Right lobe of liver (tissue), 4 donors: ENCODE data around the gene HIRA.

Experiments used
- CTCF ChIP-seq, 4 donors: fragments of 200-600 bp in 3 of 4; fragments of 450-650 bp in 1 of 4; IDR thresholded peaks; one replicate each; pipeline versions ENCODE4 v1.5.1 to v1.8.0; 2016 to 2022; ENCODE audit warnings: antibody characterized with exemption in 4 of 4, mild to moderate bottlenecking in 2 of 4
- POLR2A ChIP-seq: fragments of 450-650 bp; IDR thresholded peaks from one replicate; pipeline ENCODE4 v1.6.1; 2017; ENCODE audit warnings: antibody characterized with exemption, mild to moderate bottlenecking
- donor health status: DM: no; HTN: no; CAD: no.
- donor health status: DM: no; HTN: no; CAD: no.
- donor health status: DM: no; HTN: yes; CAD: no.

- no peak for TF ChIP-seq CTCF (IDR thresholded peaks at IDR 0.05)
- no peak for TF ChIP-seq POLR2A
These were observed 46.7 kb upstream of the HIRA start for GRCh38 chr22:19478045-19478900.
